MCF 10A (cell line): ENCODE results near the gene CERS4. TPM values are rescaled to one million over a fixed set of nuclear protein-coding genes. Genes with fewer than 3 reads are reported as not detected.
"Not testable (repeated sequence)": the region's sequence is repeated elsewhere in the genome, so short reads cannot be mapped to it uniquely, and the experiment has no call there.

Source experiments
- BruUV-seq: library from RNA; stranded (reverse); fragments of 400-500 nt; replicated peaks from 2 replicates; lab custom pipeline; 2021; lab: Mats Ljungman, UMichigan
- CTCF ChIA-PET: fragments of 300-600 bp; sonication (Branson Sonifier 250); formaldehyde crosslinking; extraction: SDS; loops from one replicate; lab custom pipeline; 2021; ENCODE audit warnings: antibody characterized with exemption, inconsistent platforms; lab: Yijun Ruan, JAX
- POLR2A ChIA-PET: fragments of 300-600, 350-650 bp; sonication (Branson Sonifier 250); formaldehyde crosslinking; extraction: SDS; loops from one replicate; lab custom pipeline; 2020; ENCODE audit warnings: antibody characterized with exemption, inconsistent platforms; lab: Yijun Ruan, JAX
- DNase-seq: peaks from one replicate; pipeline ENCODE4 v3.0.0-alpha.2; 2018; ENCODE audit not compliant: unreplicated experiment
- H3K27ac Mint-ChIP-seq: one replicate; pipeline ENCODE4 v1.8.0; 2022; ENCODE audit warnings: mild to moderate bottlenecking, low read depth, mixed read lengths; ENCODE audit not compliant: unreplicated experiment
- H3K27me3 Mint-ChIP-seq: one replicate; pipeline ENCODE4 v1.8.0; 2022; ENCODE audit warnings: mixed read lengths; ENCODE audit not compliant: insufficient read depth, unreplicated experiment
- H3K36me3 Mint-ChIP-seq: one replicate; pipeline ENCODE4 v1.8.0; 2022; ENCODE audit warnings: mild to moderate bottlenecking, moderate library complexity, mixed read lengths; ENCODE audit not compliant: insufficient read depth, unreplicated experiment
- H3K4me1 Mint-ChIP-seq: one replicate; pipeline ENCODE4 v1.8.0; 2022; ENCODE audit warnings: mixed read lengths; ENCODE audit not compliant: insufficient read depth, unreplicated experiment
- H3K4me3 Mint-ChIP-seq: one replicate; pipeline ENCODE4 v1.8.0; 2022; ENCODE audit warnings: mild to moderate bottlenecking, moderate library complexity, mixed read lengths; ENCODE audit not compliant: unreplicated experiment
- H3K9me3 Mint-ChIP-seq: one replicate; pipeline ENCODE4 v1.8.0; 2022; ENCODE audit warnings: mixed read lengths; ENCODE audit not compliant: unreplicated experiment
- intact Hi-C: fragments of 100-400 bp; cut with micrococcal nuclease; formaldehyde crosslinking; loops from 2 replicates; pipeline ENCODE4 v1.14.1; 2022
- total RNA-seq: library from RNA; stranded (reverse); gene quantifications from 2 replicates; pipeline ENCODE4 v1.2.3, GENCODE V29; 2022
- TF ChIP-seq, protein P1 (sequence below): fragments of 200-600 bp; IDR thresholded peaks from one replicate; pipeline ENCODE4 v1.8.0; 2022; ENCODE audit warnings: antibody characterized with exemption, mild to moderate bottlenecking; ENCODE audit not compliant: unreplicated experiment

The CERS4 gene
- total RNA-seq, 1 experiment from 2014 or later, result 1.5 TPM

DNA sequence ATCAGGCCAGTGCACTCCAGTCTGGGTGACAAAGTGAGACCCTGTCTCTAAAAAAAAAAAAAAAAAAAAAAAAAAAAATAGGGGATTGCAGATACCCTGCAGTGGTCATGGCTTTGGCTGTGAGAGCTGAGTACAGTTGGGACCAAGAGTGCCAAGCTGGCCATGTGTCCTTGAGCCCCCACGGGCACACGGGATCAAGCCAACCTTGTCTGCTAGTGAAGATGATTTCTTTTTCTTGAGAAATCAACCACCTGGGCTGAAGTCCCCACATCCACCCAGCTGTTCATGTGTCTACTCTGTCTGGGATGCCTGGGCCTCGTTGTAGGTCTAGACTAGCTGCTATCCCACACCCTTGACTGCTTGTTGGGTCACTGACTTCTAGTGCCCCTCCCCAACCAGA lies 34.0 kb downstream of the CERS4 start:
- ChIA-PET CTCF (interaction anchor here (0.6 to 2.3 kb wide), 4 partner anchors 10 to 1522 kb away, joined by 3 to 6 read pairs (median 4); no protein-coding TSS in a partner anchor), POLR2A (interaction anchor here (0.5 to 0.6 kb wide), 2 partner anchors 88 to 143 kb away, joined by 3 read pairs; no protein-coding TSS in a partner anchor)
- Mint-ChIP-seq H3K4me3 (no peak overlapping the region), H3K27ac (no peak overlapping the region), H3K4me1 (peaks cover 15% of the 10 kb centered on the region), H3K27me3 (no peaks in the 10 kb centered on the region), H3K9me3 (peaks cover 3% of the 10 kb centered on the region), H3K36me3 (no peaks in the 10 kb centered on the region)
- intact Hi-C loops, result loop anchor here (5.0 kb wide), 1 partner anchor 86 kb away; no protein-coding TSS in a partner anchor
- TF ChIP-seq, protein P1, sequence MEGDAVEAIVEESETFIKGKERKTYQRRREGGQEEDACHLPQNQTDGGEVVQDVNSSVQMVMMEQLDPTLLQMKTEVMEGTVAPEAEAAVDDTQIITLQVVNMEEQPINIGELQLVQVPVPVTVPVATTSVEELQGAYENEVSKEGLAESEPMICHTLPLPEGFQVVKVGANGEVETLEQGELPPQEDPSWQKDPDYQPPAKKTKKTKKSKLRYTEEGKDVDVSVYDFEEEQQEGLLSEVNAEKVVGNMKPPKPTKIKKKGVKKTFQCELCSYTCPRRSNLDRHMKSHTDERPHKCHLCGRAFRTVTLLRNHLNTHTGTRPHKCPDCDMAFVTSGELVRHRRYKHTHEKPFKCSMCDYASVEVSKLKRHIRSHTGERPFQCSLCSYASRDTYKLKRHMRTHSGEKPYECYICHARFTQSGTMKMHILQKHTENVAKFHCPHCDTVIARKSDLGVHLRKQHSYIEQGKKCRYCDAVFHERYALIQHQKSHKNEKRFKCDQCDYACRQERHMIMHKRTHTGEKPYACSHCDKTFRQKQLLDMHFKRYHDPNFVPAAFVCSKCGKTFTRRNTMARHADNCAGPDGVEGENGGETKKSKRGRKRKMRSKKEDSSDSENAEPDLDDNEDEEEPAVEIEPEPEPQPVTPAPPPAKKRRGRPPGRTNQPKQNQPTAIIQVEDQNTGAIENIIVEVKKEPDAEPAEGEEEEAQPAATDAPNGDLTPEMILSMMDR, result no peak
- no peak for DNase-seq
- BruUV-seq, result no TSS peak

DNA sequence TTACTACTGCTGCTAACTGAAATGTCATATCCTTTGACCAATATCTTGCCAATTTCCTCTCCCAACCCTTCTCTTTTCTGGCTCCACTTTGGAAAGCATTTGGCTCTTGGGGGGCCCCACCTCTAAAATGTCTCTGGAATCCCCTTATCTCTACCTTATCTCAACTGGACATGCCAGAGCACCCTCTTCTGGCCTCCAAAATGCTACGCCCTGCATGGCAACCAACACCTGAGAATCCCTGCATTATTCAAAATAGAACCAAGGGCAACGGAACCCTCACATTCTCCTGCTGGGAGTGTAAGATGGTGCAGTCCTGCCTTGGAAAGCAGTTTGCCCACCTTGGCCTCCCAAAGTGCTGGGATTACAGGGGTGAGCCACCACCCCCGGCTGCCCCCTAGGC lies 35.3 kb downstream of the CERS4 start:
- TF ChIP-seq, protein P1, result no peak

DNA sequence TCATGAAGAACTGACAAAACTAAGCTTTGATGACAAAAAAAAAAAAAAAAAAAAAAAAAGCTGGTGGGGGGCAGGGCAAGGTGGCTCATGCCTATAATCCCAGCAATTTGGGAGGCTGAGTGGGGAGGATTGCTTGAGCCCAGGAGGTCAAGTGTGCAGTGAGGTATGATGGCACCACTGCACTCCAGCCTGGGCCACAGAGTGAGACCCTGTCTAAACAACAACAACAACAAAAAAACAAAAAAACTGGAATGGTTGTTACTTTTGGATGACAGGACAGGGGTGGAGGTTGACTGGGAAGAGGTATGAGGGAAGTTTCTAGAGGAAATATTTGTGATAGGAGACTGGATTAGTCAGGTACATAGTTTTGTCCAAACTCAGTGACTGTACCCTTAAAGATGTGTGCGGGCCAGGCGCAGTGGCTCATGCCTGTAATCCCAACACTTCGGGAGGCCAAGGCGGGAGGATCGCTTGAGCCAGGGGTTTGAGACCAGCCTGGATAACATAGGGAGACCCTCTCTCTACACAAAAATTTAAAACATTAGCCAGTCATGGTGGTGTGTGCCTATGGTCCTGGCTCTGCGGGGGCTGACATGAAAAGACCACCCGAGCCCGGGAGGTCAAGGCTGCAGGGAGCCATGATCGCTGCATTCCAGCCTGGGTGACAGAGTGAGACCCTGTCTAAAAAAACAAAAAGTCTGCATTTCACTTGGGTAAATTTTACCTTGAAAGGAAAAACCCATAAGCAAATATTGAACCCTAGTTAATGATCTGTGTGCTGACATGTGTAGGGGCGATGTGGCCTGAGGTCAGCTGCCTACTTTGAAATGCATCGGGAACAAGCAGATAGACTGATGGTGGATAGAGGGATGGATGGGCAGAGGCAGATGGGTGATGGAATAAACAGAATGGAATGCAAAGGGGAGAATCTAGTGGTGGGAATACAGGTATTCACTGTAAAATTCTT lies 37.0 kb downstream of the CERS4 start:
- H3K4me3 Mint-ChIP-seq, result no peak overlapping the region
- no peak overlapping the region for H3K27ac Mint-ChIP-seq
- H3K4me1 Mint-ChIP-seq, result no peaks in the 10 kb centered on the region
- DNase-seq, result no peak
- intact Hi-C loops, result no loop called here
- peaks cover 14% of the 10 kb centered on the region for H3K9me3 Mint-ChIP-seq
- CTCF ChIA-PET, result interaction anchor here (1.4 kb wide), 1 partner anchor 88 kb away, joined by 4 read pairs; no protein-coding TSS in a partner anchor
- TF ChIP-seq, protein P1, result no peak
- no peaks in the 10 kb centered on the region for H3K27me3 Mint-ChIP-seq
- no peaks in the 10 kb centered on the region for H3K36me3 Mint-ChIP-seq
- no TSS peak for BruUV-seq
- POLR2A ChIA-PET, result no interaction called here

More for the DNA sequence above, 35.3 kb downstream of the CERS4 start:
- H3K4me3 Mint-ChIP-seq, result no peak overlapping the region
- H3K36me3 Mint-ChIP-seq, result no peaks in the 10 kb centered on the region
- peaks cover 14% of the 10 kb centered on the region for H3K9me3 Mint-ChIP-seq
- no peaks in the 10 kb centered on the region for H3K27me3 Mint-ChIP-seq
- H3K4me1 Mint-ChIP-seq, result peaks cover 11% of the 10 kb centered on the region
- H3K27ac Mint-ChIP-seq, result no peak overlapping the region
- no TSS peak for BruUV-seq
- POLR2A ChIA-PET, result no interaction called here
- no peak for DNase-seq
- CTCF ChIA-PET, result interaction anchor here (2.3 kb wide), 1 partner anchor 9 kb away, joined by 6 read pairs; no protein-coding TSS in a partner anchor
- intact Hi-C loops, result loop anchor here (5.0 kb wide), 1 partner anchor 87 kb away; no protein-coding TSS in a partner anchor

GRCh38 chr19:8247129-8247890 lies 38.1 kb downstream of the CERS4 start:
- POLR2A ChIA-PET, DNase-seq, H3K36me3 Mint-ChIP-seq, H3K27me3 Mint-ChIP-seq, intact Hi-C loops, H3K4me3 Mint-ChIP-seq, BruUV-seq, H3K27ac Mint-ChIP-seq, H3K4me1 Mint-ChIP-seq: not testable (repeated sequence)
- peaks cover 14% of the 10 kb centered on the region for H3K9me3 Mint-ChIP-seq
- CTCF ChIA-PET, result interaction anchor here (0.5 to 0.6 kb wide), 2 partner anchors 70 to 933 kb away, joined by 3 to 4 read pairs; no protein-coding TSS in a partner anchor
